Cardiac fibroblast (primary cell): ENCODE measurements around the gene LRP1B.

Experiments
- DNase-seq, 2 donors: peaks; one replicate each; pipeline versions ENCODE4 v3.0.0 to v3.0.0-alpha.2; 2010; ENCODE audit warnings: low read depth in 2 of 2
- H3K4me3 ChIP-seq, 2 donors: replicated peaks in 1 of 2; 1 replicate in 1 of 2; 2 replicates in 1 of 2; pipeline ENCODE4 v1.5.1; 2011; ENCODE audit warnings: low read depth in 2 of 2, low read length in 2 of 2, mild to moderate bottlenecking in 2 of 2, moderate library complexity in 1 of 2
- TF ChIP-seq, protein P1 (sequence below): IDR thresholded peaks from one replicate; pipeline ENCODE4 v1.5.1; 2011; ENCODE audit warnings: low read depth, mild to moderate bottlenecking, low read length, inconsistent platforms

The LRP1B gene

DNA sequence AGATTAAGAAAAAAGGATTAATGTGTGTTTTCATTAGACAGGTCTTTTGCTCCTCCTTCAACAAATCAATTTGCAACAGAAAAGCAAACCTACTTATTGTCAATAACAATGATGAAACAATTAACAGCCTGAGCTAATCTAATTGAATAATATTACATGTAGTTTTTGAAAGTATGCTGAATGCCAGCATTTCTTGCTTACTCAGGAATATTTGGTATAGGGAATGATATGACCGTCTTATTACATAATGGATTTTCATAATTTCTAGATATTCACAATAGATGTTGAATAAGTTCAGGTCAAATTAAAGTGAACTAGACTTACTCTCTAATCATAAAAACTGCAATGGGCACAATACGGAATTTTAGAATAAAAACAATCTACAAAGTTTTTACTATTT is 1856.9 kb downstream of the LRP1B start:
- TF ChIP-seq, protein P1, sequence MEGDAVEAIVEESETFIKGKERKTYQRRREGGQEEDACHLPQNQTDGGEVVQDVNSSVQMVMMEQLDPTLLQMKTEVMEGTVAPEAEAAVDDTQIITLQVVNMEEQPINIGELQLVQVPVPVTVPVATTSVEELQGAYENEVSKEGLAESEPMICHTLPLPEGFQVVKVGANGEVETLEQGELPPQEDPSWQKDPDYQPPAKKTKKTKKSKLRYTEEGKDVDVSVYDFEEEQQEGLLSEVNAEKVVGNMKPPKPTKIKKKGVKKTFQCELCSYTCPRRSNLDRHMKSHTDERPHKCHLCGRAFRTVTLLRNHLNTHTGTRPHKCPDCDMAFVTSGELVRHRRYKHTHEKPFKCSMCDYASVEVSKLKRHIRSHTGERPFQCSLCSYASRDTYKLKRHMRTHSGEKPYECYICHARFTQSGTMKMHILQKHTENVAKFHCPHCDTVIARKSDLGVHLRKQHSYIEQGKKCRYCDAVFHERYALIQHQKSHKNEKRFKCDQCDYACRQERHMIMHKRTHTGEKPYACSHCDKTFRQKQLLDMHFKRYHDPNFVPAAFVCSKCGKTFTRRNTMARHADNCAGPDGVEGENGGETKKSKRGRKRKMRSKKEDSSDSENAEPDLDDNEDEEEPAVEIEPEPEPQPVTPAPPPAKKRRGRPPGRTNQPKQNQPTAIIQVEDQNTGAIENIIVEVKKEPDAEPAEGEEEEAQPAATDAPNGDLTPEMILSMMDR = no peak
- DNase-seq = no peak
- no peak overlapping the region for H3K4me3 ChIP-seq

DNA sequence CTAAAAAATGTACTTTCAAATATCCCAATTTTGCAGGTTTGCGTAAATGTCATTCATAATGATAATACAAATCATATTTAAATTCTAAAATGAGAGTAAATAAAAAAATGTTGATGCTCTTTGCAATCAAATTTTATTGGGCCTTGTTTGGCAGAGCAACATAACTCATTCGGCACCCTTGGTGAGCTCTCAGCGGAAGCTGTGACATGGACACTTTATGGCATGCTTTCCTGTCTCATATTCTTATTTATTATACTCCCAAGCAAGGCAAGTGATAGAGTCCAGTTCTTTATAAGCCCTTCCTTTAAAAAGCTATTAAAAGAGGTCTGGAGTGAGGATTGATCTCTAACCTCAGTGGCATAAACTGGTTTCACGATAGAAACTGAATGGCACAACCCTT is 1857.4 kb downstream of the LRP1B start:
- TF ChIP-seq, protein P1 = no peak
- DNase-seq = no peak
- H3K4me3 ChIP-seq = no peak overlapping the region

DNA sequence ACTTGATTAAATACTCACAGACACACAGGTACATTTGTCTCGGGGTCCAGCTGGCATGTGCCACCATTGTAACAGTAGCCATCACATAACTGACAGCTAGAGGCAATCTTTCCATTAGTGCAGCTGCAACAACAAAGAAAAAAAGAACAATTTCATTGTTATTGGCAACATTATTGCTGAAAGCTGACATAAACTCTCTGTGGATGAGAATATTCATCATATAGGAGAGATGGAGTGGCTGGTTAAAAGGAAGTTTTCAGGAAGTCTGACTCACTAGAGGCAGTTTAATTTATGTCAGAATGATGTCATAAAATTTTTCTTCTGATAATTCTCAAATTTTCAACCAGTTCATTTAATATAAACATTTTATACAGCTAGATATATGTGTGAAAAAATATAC is 1860.6 kb downstream of the LRP1B start:
- DNase-seq = peak in 1 of 2 donors; percentile 10
- TF ChIP-seq, protein P1 = no peak
- no peak overlapping the region for H3K4me3 ChIP-seq

DNA sequence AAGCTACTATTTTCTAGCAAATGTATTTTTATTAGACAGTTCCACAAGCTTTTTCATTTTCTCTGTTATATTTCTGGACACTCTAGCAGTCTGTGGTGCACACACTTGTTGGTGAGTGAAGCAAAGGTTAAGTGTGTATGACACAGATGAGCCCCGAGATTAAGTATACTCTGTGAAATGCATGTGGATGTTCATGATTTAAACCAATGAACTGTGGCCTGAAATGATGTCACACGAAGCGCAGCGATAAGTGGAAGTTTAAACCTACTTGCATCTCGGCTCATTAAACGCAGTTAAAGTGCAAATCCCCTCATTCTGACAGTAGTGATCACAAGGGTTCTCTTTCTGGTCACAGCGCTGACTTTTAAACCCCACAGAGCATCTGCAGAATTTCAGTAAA is 1861.8 kb downstream of the LRP1B start:
- TF ChIP-seq, protein P1 = no peak
- H3K4me3 ChIP-seq = no peak overlapping the region
- DNase-seq = no peak

DNA sequence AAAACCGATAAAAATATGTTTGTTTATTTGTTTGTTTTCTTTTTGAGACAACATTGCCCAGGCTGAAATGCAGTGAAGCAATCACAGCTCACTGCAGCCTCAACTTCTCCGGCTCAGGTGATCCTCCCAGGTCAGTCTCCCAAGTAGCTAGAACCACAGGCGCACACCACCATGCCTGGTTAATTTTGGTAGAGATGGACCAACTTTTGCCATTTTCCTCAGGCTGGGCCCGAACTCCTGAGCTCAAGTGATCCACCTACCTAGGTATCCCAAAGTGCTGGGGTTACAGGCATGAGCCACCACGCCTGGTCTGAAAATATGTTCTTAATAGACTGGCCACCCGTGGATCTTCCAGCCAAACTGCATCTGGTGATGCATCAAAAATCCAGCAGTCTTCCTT is 1867.9 kb downstream of the LRP1B start:
- DNase-seq = no peak
- H3K4me3 ChIP-seq = no peak overlapping the region
- TF ChIP-seq, protein P1 = no peak

DNA sequence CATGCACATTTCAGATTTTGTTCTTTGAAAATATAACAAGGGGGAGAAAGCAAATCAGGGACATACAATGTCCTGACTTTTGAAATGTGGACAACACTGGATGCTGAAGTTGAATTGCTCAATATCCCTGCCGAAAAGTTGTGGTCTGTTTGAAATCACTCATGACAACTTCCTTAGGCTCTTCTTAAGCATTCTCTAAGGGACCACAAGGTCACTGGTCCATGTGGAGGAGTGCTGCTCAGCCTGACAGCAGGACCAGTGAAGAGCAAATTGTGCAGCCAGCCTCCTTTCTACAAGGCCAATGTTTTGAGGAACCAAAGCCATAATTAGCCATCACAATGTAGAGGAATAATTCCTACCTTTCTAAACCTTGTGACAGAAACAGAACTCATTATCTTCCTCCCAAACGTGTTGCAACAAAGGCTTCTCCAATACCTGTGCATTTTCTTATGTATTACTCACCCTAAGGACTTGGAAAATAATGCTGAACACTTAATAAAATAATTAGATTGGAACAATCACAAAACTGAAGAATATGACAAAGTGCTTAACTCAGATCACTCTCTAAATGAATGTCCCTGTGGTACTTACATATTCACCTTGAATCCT is 1873.0 kb downstream of the LRP1B start:
- no peak overlapping the region for H3K4me3 ChIP-seq
- TF ChIP-seq, protein P1 = no peak
- peak in 1 of 2 donors; percentile 42 for DNase-seq

DNA sequence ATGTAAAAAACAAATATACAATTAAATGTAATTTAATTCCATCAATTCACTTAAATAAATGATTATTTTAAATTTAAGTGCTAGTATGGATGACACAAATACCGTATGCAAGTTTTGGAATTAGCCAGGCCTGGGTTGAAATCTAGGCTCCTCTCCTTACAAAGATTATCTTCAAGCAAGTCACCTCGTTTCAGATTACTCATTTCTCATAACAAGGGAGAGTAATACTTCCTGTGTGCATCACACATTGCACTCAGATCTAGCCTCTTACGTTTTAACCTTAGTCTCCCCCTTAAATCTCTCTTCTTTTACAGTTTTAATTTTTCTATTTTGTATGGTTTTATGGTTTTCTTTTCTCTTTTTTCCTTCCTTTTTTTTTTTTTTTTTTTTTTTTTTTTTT is 1874.7 kb downstream of the LRP1B start:
- H3K4me3 ChIP-seq = no peak overlapping the region
- DNase-seq = peak; percentile 1 to 13
- TF ChIP-seq, protein P1 = no peak
